GM19035 (cell line): ENCODE measurements around the gene NUTM2F.
"Not testable (repeated sequence)": the region's sequence is repeated elsewhere in the genome, so short reads cannot be mapped to it uniquely, and the experiment has no call there.

Experiments
- ATAC-seq: cut with Tn5 transposase; IDR thresholded peaks from one replicate; pipeline ENCODE4 v1.9.1; 2021; ENCODE audit not compliant: unreplicated experiment

NUTM2F gene, protein sequence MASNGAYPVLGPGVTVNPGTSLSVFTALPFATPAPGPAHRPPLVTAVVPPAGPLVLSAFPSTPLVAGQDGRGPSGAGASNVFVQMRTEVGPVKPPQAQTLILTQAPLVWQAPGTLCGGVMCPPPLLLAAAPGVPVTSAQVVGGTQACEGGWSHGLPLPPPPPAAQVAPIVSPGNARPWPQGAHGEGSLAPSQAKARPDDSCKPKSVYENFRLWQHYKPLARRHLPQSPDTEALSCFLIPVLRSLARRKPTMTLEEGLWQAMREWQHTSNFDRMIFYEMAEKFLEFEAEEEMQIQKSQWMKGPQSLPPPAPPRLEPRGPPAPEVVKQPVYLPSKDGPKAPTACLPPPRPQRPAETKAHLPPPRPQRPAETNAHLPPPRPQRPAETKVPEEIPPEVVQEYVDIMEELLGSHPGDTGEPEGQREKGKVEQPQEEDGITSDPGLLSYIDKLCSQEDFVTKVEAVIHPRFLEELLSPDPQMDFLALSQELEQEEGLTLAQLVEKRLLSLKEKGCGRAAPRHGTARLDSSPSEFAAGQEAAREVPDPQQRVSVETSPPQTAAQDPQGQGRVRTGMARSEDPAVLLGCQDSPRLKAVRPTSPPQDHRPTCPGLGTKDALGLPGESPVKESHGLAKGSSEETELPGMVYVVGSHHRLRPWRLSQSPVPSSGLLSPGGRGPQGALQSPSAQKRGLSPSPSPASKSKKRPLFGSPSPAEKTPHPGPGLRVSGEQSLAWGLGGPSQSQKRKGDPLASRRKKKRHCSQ

DNA sequence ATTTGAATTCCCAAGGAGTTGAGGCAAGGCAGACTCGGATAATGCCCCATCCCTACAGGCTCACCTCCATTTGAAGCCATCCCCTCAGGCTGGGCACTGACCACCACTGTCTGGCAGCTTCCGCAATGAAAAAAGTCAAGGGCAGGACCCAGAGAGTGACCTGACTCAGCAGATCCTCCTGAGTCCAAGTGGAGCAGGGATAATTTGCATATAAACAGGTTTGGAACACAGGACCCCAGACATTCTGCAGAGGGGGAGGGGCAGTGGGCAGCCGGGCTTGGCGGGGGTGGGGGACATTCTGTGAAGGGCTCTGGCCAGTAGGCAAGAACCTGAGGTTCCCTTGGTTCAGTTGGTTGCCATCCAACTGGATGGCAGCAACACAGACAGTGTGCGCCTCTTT, at the start of gene NUTM2F:
Gene NUTM2F, minus strand, starts transcription at position 101 of the 400 bp plus-strand sequence. Its CDS starts 21 bp downstream, at position 80.
- ATAC-seq, result not testable (repeated sequence)

DNA sequence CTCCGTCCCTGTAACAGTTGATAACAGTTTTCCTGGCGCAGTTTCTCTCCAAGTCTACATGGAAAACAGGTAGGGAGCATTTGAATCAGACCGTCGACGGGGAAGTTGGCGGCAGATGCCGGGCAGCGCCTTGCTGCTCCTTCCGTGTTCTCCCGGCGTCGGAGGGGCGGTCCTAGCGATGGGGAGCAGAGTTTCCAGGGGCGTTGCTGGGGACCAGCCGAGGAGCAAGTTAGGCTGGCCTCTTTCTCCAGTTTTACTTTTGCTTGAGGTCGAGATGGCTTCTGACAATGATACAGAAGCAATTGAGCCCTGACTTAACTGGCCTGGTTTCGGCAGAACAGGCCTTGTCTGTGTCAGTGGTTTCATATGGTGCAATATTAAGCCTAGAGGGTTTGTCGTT, 46.8 kb upstream of the NUTM2F start:
- ATAC-seq, result peak; percentile 60

DNA sequence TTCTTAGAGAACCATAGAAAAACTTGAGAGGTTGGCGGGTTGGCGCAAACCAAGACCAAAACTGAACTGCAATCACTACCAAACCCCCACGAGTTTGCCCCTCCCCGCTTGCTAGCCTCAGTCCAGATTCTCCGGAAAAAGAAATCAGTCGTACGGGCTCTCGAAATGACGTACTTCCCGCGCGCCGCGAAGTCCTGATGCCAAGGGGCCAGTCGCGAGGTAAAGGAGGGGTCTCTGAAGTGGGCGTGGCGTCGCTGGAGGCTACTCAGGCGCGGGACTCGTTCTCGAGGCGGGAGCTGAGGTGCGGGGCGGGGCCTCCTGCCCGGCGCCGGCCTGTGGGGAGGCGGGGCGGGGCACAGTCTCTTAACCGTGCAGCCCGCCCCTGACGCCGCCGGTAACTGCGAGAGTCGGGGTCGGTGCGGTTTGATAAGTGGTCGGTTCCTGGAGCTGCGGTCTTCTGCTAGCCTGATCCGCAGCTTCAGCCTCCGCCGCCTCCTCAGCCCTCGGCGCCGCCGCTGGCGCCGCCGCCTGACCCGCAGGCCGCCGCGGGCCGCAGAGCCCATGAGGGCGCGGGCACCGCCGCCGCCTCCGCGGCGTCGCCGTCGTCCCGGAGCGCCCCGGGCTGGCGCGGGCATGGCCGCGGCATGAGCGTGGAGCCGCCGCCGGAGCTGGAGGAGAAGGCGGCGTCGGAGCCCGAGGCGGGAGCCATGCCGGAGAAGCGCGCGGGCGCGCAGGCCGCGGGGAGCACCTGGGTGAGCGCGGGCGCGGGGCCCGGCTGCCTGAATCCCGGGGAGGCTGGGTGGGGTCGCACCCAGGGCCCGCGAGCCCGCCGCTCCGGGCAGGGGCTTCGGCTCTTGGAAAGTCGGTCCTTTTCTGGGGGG, 46.0 kb upstream of the NUTM2F start:
- ATAC-seq, result peak; percentile 92

GRCh38 chr9:94373779-94374175, 45.3 kb upstream of the NUTM2F start:
- ATAC-seq, result not testable (repeated sequence)

GRCh38 chr9:94370266-94370665, 41.8 kb upstream of the NUTM2F start:
- ATAC-seq, result not testable (repeated sequence)

DNA sequence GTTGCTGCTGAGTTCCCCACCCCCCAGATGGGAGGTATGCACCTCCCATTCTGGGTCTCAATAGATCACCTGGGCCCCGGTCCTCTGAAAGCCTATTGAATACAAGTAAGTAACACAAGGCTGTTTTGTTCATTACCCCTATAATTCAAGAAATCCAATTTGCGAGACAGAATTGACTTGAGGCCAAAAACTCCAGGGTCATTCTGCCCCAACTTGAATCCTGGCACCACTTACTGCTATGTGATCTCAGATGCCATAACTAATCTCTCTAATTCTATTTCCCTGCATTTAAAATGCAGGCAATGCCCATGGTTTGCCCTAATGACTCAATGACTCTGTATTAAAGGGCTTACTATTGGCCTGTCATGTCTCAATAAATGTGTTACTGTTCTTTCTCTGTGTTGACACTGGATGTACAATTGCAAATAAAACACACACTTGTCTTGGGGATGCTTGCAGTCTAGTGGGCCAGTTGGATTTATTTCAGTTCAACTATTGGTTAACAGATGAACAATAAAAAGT, 35.7 kb upstream of the NUTM2F start:
- ATAC-seq, result not testable (repeated sequence)

- not testable (repeated sequence) for ATAC-seq
Observed at GRCh38 chr9:94357158-94357557, 28.7 kb upstream of the NUTM2F start.

DNA sequence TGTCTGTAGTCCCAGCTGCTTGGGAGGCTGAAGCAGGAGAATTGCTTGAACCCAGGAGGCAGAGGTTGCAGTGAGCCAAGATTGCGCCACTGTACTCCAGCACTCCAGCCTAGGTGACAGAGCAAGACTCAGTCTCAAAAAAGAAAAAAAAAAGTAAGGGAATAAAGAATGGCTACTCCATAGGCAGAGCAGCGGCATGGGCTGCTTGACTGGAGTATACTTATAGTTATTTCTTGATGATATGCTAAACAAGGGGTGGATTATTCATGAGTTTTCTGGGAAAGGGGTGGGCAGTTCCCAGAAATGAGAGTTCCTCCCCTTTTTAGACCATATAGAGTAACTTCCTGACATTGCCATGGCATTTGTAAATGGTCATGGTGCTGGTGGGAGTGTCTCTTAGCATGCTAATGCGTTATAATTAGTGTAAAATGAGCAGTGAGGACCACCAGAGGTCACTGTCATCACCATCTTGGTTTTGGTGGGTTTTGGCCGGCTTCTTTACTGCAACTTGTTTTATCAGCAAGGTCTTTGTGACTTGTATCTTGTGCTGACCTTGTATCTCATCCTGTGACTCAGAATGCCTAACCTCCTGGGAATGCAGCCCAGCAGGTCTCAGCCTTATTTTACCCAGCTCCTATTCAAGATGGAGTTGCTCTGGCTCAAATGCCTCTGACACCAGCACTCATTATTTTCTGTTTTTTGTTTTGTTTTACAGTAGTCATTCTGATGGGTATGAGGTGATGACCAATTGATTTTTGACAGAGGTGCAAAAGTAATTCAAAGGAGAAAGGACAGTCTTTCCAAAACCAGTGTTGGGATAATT, 23.7 kb upstream of the NUTM2F start:
- not testable (repeated sequence) for ATAC-seq

- ATAC-seq, result not testable (repeated sequence)
Observed at GRCh38 chr9:94348754-94349153, 20.3 kb upstream of the NUTM2F start.

GRCh38 chr9:94347451-94347850, 19.0 kb upstream of the NUTM2F start:
- not testable (repeated sequence) for ATAC-seq

DNA sequence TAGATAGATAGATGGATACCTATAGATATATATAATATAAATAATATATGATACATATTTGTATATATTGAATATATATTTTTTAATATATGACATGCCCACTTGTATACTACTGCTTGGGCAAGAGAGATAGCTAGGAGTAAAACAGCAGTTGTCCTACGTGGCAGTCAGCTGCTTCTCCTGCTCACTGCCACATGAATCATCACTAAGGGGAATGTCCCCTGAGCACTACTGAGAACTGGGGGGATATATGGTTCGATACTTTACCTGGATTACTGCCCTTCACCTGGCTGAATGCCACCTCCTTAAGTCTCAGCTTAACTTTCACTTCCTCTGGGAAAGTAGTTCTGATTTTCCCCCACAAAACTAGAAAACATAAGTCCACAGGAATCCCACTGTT, 13.3 kb upstream of the NUTM2F start:
- not testable (repeated sequence) for ATAC-seq

DNA sequence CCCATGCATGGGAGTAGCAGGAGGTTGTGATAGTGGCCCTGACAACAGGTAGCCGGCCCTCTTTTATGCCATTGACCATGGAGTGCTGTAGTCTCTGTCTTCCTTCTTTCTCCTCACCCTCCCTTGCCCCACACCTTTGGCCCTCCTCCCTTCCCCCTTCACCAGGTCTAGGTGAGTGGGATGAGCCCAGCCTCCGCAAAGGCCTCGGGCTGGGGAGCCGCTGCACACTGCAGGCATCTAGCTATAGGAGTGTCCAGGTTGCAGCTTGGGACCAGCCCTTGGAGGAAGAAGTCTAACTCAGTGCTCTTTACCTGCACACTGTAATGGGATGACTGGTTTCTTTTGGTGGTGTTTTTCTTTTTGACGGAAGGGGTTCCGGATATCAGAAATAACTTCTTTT, 12.3 kb upstream of the NUTM2F start:
- not testable (repeated sequence) for ATAC-seq

DNA sequence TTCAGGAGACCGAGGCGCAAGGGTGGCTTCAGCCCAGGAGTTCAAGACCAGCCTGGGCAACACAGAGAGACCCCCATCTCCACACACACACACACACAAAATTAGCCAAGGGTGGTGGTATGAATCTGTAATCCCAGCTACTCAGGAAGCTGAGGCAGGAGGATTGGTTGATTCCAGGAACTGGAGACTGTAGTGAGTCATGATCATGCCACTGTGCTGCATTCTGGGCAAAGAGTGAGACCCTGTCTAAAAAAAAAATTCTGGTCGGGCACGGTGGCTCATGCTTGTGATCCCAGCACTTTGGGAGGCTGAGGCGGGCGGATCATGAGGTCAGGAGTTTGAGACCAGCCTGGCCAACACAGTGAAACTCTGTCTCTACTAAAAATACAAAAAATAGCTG, 11.2 kb upstream of the NUTM2F start:
- ATAC-seq, result not testable (repeated sequence)

DNA sequence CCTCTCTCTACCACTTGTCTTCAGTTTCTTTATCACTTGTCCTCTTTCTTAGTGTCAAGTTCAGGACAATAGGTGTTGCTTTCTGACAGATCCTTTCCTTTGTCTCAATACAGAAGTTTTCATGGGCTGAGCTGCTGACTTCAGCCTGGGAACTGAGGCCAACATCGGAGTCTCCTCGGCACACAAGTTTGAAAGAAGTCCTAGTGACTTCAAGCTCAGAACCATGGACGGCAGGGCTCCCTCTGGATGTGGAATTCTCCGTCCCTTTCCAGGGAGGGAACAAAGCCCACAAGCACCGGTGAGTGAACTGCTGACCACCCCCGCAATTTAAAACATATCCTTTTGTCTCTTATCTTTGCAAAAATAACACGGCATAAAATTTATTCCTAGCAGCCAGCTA, 10.3 kb upstream of the NUTM2F start:
- ATAC-seq, result not testable (repeated sequence)

DNA sequence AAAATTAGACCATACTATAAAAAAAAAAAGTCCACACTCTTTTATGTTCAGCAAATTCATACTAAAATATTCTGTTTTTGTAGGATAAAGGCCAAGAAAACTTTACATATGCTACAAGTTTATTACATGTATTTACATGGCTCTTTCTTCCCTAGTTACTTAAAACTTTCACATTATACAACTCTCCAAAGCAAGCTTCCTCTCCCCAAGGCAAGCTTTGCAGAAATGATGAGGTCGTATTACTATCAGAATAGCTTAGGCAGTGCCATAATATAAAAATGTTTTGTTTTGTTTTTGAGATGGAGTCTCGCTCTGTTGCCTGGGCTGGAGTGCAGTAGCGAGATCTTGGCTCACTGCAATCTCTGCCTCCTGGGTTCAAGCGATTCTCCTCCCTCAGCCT, 8.0 kb upstream of the NUTM2F start:
- ATAC-seq, result not testable (repeated sequence)

DNA sequence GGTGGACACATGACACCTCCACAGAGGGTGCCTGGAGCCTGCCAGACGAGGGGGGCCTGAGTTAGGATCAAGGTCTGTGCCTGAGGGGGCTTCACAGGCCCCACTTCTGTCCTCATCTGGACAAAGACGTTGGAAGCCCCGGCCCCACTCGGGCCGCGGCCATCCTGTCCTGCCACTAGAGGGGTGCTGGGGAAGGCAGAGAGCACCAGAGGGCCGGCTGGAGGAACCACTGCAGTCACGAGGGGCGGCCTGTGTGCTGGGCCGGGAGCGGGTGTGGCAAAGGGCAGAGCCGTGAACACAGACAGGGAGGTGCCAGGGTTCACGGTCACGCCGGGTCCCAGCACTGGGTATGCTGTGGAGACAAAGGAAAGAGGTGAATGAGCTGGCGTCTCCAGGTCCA, 2.9 kb downstream of the NUTM2F start:
- not testable (repeated sequence) for ATAC-seq

DNA sequence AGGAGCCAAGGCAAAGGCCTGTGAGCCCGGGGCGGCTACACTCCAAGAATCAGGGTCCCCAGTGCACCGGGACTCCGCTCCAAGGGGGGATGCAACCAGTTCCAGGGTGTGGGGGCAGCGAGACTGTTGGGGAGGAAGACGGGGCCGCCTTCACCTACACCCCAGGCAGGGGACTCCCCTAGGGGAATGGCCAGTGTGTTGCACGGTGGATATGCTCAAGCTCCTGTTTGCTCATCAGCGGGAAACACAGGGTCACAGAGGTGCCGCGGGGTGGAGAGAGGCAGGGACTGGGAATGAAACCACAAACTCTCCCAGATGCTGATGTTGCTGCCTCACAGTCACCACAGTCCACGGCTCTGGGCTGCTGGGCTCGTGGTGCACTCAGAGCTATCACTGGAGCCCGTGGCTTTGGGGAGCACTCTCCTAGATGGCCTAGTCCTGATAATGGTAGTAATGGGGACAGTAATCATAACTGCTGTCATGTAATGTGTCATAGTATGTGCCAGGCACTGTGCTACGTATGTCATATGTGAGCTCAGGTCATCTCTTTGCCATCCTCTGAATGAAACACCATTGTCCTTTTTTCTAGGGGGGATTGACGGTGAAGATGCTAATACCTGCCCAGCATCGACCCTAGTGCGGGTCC, 5.2 kb downstream of the NUTM2F start:
- not testable (repeated sequence) for ATAC-seq

- ATAC-seq, result not testable (repeated sequence)
Observed at GRCh38 chr9:94322342-94322940, 6.0 kb downstream of the NUTM2F start.
